Activated naive CD4-positive, alpha-beta T cell treated with Interleukin-2 at 50 U/mL for 16 hours (primary cell): ENCODE measurements around the gene OLFM3.

Experiments used
- DNase-seq: peaks from one replicate; pipeline ENCODE4 v3.0.0-alpha.2; 2020

The OLFM3 gene

DNA sequence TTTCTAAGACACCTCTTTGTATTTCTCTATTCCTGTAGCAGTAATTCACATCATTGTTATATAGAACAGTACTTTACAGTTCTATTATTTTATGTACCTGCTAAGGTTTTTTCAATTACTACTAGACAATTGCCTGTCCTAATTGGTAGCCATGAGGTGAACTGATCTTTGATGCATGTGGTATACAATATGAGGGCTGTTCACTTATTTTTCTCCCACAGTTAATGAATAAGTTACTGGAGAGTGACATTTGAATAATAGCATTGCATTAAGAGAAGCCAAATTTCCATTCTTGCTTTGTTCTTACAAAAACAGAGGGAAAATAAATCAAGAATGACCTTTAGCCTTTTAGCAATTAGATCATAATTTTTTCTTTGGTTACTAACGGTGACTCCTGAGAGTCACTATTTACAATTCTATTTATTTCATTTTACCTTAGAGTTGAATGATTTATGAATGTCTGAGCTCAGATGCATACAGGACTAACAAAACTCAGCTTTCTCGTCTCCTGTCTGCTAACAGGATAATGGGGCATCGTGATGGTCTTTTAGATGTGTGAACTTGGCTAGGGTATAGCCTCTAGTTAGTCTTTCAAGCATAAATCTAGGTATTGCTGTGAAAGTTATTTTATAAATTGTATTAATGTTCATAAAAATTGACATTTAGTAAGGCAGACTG is 54.1 kb downstream of the OLFM3 start:
- no peak for DNase-seq

GRCh38 chr1:101938681-101939080 is 58.0 kb downstream of the OLFM3 start:
- DNase-seq, result no peak

- DNase-seq, result no peak
Observed at GRCh38 chr1:101929343-101929742, 67.4 kb downstream of the OLFM3 start.

DNA sequence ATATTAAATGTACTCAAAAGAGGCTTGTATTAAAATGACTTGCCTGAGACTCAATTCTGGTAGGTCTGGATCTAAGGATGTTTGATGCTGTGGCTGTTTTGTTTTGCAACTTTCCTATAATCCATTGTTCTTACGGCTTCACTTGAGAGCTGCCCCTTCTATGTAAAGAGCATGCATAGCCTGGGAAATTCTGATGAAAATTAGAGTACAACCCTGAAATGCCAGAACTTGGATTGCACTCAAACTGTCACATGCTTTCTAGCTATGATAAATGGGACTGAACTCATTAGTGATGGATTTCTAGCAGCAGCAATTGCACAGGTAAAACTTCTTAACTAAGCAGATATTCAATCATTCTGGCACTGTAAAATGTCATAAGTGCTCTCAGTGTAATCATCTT is 67.9 kb downstream of the OLFM3 start:
- no peak for DNase-seq

DNA sequence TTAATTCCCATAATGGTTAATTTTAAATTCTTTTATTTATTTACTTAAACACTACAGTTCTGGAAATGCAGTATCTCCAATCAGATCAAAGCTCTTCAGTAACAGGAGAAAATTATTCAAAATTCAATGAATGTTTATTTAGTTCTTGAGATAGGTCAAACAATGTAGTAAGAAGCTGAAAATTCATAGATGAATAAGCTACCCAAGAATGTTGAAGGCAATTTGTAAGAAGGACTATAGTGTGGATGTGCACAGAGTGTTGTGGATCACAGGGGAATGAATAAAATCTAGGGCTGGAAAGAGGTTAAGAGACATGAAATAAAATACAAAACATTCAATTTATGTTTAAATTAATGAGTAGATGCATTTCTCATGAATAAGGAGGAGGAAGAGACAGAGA is 72.0 kb downstream of the OLFM3 start:
- no peak for DNase-seq

DNA sequence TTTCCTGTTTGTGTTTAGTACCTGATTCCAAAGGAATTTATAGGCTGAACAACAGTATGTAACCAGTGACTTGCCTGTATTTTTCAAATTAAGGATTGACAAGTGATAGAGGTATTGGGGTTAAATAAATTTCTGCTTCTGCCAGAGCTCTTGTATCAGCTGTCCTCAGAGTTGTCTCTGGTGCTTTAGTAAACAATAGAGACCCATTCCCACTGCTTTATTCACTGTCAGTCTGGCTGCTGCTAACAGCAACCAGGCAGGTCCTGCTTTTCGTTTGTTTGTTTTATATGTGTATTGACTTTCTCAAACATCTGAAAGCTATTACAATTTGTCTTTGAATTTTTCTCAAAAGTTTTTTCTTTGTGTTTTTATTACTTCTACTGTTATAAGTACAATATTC is 76.1 kb downstream of the OLFM3 start:
- DNase-seq, result no peak

- no peak for DNase-seq
Observed at GRCh38 chr1:101918277-101918676, 78.4 kb downstream of the OLFM3 start.

DNA sequence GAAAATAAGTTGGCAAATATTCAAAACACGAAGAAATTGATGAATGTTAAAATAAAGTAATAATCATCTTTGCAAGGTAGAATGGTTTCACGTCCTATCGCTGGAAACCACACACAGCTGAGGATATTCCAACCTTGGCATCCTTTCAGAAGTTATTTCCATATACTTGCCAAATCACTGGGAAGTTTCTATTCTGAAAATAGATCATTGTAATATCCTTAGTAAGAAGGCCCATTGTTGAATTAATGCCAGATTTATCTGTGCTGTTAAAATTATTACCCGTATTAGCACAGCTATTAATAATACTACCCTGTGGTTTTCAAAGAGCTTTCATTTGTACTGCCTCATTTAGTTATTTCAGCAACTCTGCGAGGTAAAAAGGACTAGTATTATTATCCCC is 81.1 kb downstream of the OLFM3 start:
- no peak for DNase-seq

DNA sequence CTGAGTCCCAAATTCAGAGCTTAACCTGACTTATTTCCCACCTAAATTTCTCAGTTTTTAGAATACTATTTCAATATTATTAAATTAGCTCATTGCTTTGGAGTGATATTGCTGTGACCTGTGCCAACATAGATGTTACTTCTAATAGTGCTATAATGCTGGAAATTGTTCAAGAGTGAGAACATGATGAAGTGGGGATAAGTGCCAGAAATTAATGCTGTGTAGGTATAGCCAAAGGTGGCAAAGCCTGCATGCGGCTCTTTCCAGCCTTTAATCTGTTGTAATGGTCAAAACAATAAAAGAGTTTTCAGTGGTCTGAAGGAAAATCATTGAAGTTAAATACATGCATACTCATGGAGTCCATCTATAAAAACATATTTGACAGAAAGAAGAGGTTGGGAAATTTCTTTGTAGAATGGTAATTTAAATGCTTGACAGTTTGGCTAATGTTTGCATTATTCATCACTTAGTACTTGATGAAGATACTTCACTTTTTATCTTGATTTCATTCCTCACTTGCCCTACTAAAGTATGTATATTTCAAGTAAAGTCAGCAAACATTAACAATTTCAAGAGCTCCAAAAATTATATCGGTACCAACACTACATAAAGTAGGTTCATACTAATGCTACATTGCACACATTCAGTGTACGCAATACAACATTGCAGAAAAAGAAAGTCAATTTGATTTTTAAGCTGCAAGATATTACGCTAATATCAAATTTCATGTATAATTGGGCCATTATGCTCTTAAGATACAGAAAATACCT is 82.1 kb downstream of the OLFM3 start:
- no peak for DNase-seq

GRCh38 chr1:101911894-101912293 is 84.8 kb downstream of the OLFM3 start:
- no peak for DNase-seq

- DNase-seq, result no peak
Observed at GRCh38 chr1:101908980-101909379, 87.7 kb downstream of the OLFM3 start.

GRCh38 chr1:101907264-101907663 is 89.5 kb downstream of the OLFM3 start:
- DNase-seq, result no peak

GRCh38 chr1:101905283-101905835 is 91.4 kb downstream of the OLFM3 start:
- no peak for DNase-seq

DNA sequence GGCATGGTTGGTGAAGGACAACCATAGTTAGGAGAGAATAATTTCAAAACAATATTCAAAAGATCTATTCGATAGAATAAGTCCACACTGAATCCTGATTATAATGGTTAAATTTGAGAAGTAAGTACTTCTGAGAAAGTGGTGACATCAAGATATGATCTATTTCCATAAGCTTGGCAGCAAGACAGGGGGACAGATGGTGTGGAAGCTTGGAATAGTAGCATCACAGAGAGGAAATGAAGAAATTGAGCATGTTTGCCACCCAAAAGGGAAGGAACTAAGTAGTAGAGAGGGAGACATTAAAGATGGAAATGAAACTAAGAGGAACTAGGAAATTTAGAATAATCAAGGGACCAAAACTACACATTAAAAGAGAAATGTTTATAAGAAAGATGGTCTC is 94.5 kb downstream of the OLFM3 start:
- DNase-seq, result no peak

GRCh38 chr1:101898137-101898536 is 98.6 kb downstream of the OLFM3 start:
- DNase-seq, result no peak

DNA sequence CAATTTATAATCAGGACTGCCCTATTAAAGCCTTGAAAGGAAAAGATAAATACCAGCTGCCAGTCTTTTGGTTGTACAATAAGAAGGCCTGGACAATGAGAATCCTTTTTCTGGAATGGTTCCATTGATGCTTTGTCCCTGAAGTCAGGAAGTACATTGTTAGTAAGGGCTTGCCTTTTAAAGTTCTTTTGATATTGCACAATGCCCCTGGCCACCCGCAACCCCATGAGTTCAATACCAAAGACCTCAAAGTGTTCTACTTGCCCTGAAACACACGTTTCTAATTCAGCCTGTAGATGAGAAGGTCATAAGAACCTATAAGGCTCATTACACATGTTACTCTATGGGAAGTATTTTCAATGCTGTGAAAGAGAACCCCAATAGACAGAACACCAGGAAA is 112.1 kb downstream of the OLFM3 start:
- DNase-seq, result no peak

GRCh38 chr1:101875891-101876290 is 120.8 kb downstream of the OLFM3 start:
- no peak for DNase-seq

- no peak for DNase-seq
Observed at GRCh38 chr1:101873672-101874071, 123.1 kb downstream of the OLFM3 start.

GRCh38 chr1:101859941-101860340 is 136.8 kb downstream of the OLFM3 start:
- no peak for DNase-seq

GRCh38 chr1:101854271-101854670 is 142.5 kb downstream of the OLFM3 start:
- no peak for DNase-seq

- no peak for DNase-seq
Observed at GRCh38 chr1:101852936-101853335, 143.8 kb downstream of the OLFM3 start.

DNA sequence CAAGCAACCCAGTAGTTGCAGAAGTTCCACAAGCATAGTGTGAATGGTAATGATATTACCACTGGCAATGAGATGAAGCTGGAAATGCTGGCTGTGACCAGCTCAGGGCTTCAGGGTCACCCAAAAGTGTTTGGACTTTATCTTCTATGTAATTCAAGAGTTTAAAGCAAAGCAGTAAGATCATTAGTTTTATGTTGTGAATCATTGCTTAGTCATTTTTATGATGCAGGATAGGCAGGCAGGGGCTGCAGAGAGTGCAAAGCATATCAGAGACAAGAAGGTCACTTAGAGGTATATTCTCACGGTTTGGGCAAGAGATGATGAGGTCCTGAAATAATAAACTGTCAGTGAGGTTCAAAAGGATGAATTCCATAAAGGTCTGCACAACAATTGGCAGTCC is 147.4 kb downstream of the OLFM3 start:
- DNase-seq, result no peak

GRCh38 chr1:101847626-101848025 is 149.1 kb downstream of the OLFM3 start:
- no peak for DNase-seq

DNA sequence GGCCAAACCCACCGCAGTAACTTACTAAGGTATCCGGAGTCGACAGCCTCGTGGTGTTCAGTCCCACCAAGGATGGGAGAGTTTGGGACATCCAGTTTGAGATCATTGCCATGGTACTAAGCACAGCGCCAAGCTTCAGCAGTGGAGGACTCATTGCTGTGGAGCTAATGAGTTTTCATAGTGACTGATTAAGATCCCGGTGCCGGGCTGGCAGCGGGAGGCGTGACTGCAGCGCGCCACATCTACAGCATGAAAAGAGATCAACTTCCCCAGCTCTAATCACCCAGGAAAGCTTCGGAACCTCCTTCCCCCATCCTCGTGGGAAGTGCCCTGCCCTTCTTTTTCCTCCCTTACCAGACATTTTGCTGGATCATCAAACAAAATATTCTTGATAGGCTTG is 149.9 kb downstream of the OLFM3 start:
- DNase-seq, result no peak
